NCI-H774 (cell line): Measurements from ENCODE around the gene NIPA2.

Experiments
- DNase-seq: peaks from one replicate; lab custom pipeline; 2025; lab: John Stamatoyannopoulos, UW

The NIPA2 gene

GRCh38 chr15:22839046-22839695 lies 705 bp downstream of the NIPA2 start:
- no peak for DNase-seq

GRCh38 chr15:22844421-22845288 lies 6.2 kb downstream of the NIPA2 start:
- no peak for DNase-seq

GRCh38 chr15:22845289-22845900 lies 6.9 kb downstream of the NIPA2 start:
- DNase-seq, result no peak

GRCh38 chr15:22846073-22846472 lies 7.6 kb downstream of the NIPA2 start:
- no peak for DNase-seq

GRCh38 chr15:22850055-22850454 lies 11.6 kb downstream of the NIPA2 start:
- no peak for DNase-seq

GRCh38 chr15:22851513-22851912 lies 13.0 kb downstream of the NIPA2 start:
- DNase-seq, result no peak

- DNase-seq, result no peak
Measured at GRCh38 chr15:22855791-22856190, 17.3 kb downstream of the NIPA2 start.

GRCh38 chr15:22856659-22857058 lies 18.2 kb downstream of the NIPA2 start:
- DNase-seq, result no peak

- DNase-seq, result no peak
Measured at GRCh38 chr15:22861161-22861560, 22.7 kb downstream of the NIPA2 start.

- DNase-seq, result no peak
Measured at GRCh38 chr15:22863356-22863755, 24.9 kb downstream of the NIPA2 start.

GRCh38 chr15:22866079-22866478 lies 27.6 kb downstream of the NIPA2 start:
- DNase-seq, result no peak

- DNase-seq, result no peak
Measured at GRCh38 chr15:22867886-22868285, 29.4 kb downstream of the NIPA2 start.

- DNase-seq, result no peak
Measured at GRCh38 chr15:22868495-22868894, 30.0 kb downstream of the NIPA2 start.

- no peak for DNase-seq
Measured at GRCh38 chr15:22868928-22869327, 30.5 kb downstream of the NIPA2 start.

GRCh38 chr15:22869856-22870255 lies 31.4 kb downstream of the NIPA2 start:
- no peak for DNase-seq

- no peak for DNase-seq
Measured at GRCh38 chr15:22870865-22871264, 32.4 kb downstream of the NIPA2 start.

- DNase-seq, result no peak
Measured at GRCh38 chr15:22871481-22872086, 33.1 kb downstream of the NIPA2 start.

GRCh38 chr15:22872936-22873701 lies 34.7 kb downstream of the NIPA2 start:
- no peak for DNase-seq

- no peak for DNase-seq
Measured at GRCh38 chr15:22873841-22874240, 35.4 kb downstream of the NIPA2 start.

- no peak for DNase-seq
Measured at GRCh38 chr15:22874256-22874655, 35.8 kb downstream of the NIPA2 start.

- no peak for DNase-seq
Measured at GRCh38 chr15:22874966-22875365, 36.5 kb downstream of the NIPA2 start.

GRCh38 chr15:22877117-22877516 lies 38.7 kb downstream of the NIPA2 start:
- no peak for DNase-seq
